Uterus (tissue), 4 donors: ENCODE results near the gene MBTPS1. TPM values are rescaled to one million over a fixed set of nuclear protein-coding genes. Genes with fewer than 3 reads are reported as not detected.
"Not testable (repeated sequence)": the region's sequence is repeated elsewhere in the genome, so short reads cannot be mapped to it uniquely, and the experiment has no call there.

Experiments
- DNase-seq, 2 donors: peaks; one replicate each; pipeline ENCODE4 v3.0.0-alpha.2; 2019 to 2020
- H3K27ac ChIP-seq, 2 donors: fragments of 200-600 bp; sonication (generic); 1 replicate in 1 of 2; 2 replicates in 1 of 2; pipeline ENCODE4 v1.5.1; 2016 to 2018
- H3K27me3 ChIP-seq, 2 donors: fragments of 200-600 bp; sonication (generic); one replicate each; pipeline ENCODE4 v1.5.1; 2018 to 2019; ENCODE audit warnings: control low read depth in 1 of 2
- H3K36me3 ChIP-seq, 2 donors: fragments of 200-600 bp; sonication (generic); one replicate each; pipeline ENCODE4 v1.5.1; 2019; ENCODE audit warnings: control low read depth in 1 of 2
- H3K4me1 ChIP-seq, 2 donors: fragments of 200-600 bp; sonication (generic); one replicate each; pipeline ENCODE4 v1.5.1; 2018 to 2019; ENCODE audit warnings: control low read depth in 1 of 2
- H3K4me3 ChIP-seq, 2 donors: fragments of 200-600 bp; sonication (generic); 1 replicate in 1 of 2; 2 replicates in 1 of 2; pipeline ENCODE4 v1.5.1; 2018 to 2019; ENCODE audit warnings: mild to moderate bottlenecking in 1 of 2
- H3K9me3 ChIP-seq, 2 donors: fragments of 200-600 bp; sonication (generic); one replicate each; pipeline ENCODE4 v1.5.1; 2019; ENCODE audit warnings: control low read depth in 1 of 2
- CTCF ChIP-seq, 4 experiments: fragments of 200-600 bp in 2 of 4; fragments of 450-650 bp in 2 of 4; sonication (generic) in 2 of 4; IDR thresholded peaks; one replicate each; pipeline ENCODE4 v1.5.1; 2016 to 2019; ENCODE audit warnings: antibody characterized with exemption in 4 of 4, mild to moderate bottlenecking in 2 of 4, moderate library complexity in 1 of 4
- POLR2A ChIP-seq, 2 donors: fragments of 450-650 bp; IDR thresholded peaks; one replicate each; pipeline ENCODE4 v1.6.1; 2016; ENCODE audit warnings: antibody characterized with exemption in 2 of 2, mild to moderate bottlenecking in 1 of 2, moderate library complexity in 1 of 2
- intact Hi-C: fragments of 100-400 bp; cut with DNase I; formaldehyde crosslinking; loops from one replicate; pipeline ENCODE4 v1.15.1; 2023; ENCODE audit warnings: low total_unique reads
- total RNA-seq, 4 donors: library from RNA; depleted of rRNA in 3 of 4; stranded (reverse); fragments of >200 nt in 3 of 4; gene quantifications; one replicate each; pipeline versions ENCODE4 v1.1.0 to v1.2.4, GENCODE V29; 2014 to 2023
- donor health status: DM: yes; HTN: yes; CAD: no.

Gene MBTPS1
- total RNA-seq, 4 donors from 2014 or later: 63.0 to 162 (median 112) TPM

GRCh38 chr16:84124257-84125073 lies 7.7 kb upstream of the MBTPS1 start:
- H3K27me3 ChIP-seq: no peaks in the 10 kb centered on the region
- intact Hi-C loops: no loop called here
- no peaks in the 10 kb centered on the region for H3K9me3 ChIP-seq
- no peaks in the 10 kb centered on the region for H3K4me1 ChIP-seq
- H3K4me3 ChIP-seq: no peak overlapping the region
- TF ChIP-seq POLR2A (IDR thresholded peaks at IDR 0.05) (no peak), CTCF (IDR thresholded peaks at IDR 0.05) (no peak)
- DNase-seq: no peak
- H3K36me3 ChIP-seq: no peaks in the 10 kb centered on the region
- no peak overlapping the region for H3K27ac ChIP-seq

GRCh38 chr16:84121007-84121406 lies 4.3 kb upstream of the MBTPS1 start:
- intact Hi-C loops: no loop called here
- TF ChIP-seq POLR2A (IDR thresholded peaks at IDR 0.05): no peak
- no peak for TF ChIP-seq CTCF (IDR thresholded peaks at IDR 0.05)
- Histone ChIP-seq H3K4me3 (no peak overlapping the region), H3K9me3 (no peaks in the 10 kb centered on the region), H3K27ac (no peak overlapping the region), H3K27me3 (no peaks in the 10 kb centered on the region), H3K4me1 (no peaks in the 10 kb centered on the region), H3K36me3 (no peaks in the 10 kb centered on the region)
- no peak for DNase-seq

GRCh38 chr16:84120023-84120422 lies 3.3 kb upstream of the MBTPS1 start:
- Histone ChIP-seq H3K4me1 (peaks cover 0 to 7% of the 10 kb centered on the region in 2 donors), H3K9me3 (no peaks in the 10 kb centered on the region), H3K36me3 (no peaks in the 10 kb centered on the region), H3K27ac (no peak overlapping the region), H3K4me3 (no peak overlapping the region), H3K27me3 (no peaks in the 10 kb centered on the region)
- TF ChIP-seq POLR2A (IDR thresholded peaks at IDR 0.05): no peak
- no peak for DNase-seq
- intact Hi-C loops: no loop called here

- intact Hi-C loops: no loop called here
- Histone ChIP-seq H3K36me3 (no peaks in the 10 kb centered on the region), H3K4me1 (peaks cover 0 to 7% of the 10 kb centered on the region in 2 donors), H3K9me3 (no peaks in the 10 kb centered on the region), H3K4me3 (no peak overlapping the region), H3K27ac (no peak overlapping the region), H3K27me3 (no peaks in the 10 kb centered on the region)
- TF ChIP-seq POLR2A (IDR thresholded peaks at IDR 0.05): no peak
- no peak for TF ChIP-seq CTCF (IDR thresholded peaks at IDR 0.05)
- no peak for DNase-seq
Observed at GRCh38 chr16:84119368-84119767, 2.6 kb upstream of the MBTPS1 start.

- intact Hi-C loops, H3K27me3 ChIP-seq, H3K9me3 ChIP-seq, DNase-seq, H3K4me3 ChIP-seq, H3K4me1 ChIP-seq, H3K27ac ChIP-seq, H3K36me3 ChIP-seq: not testable (repeated sequence)
Observed at GRCh38 chr16:84118315-84118714, 1.6 kb upstream of the MBTPS1 start.

GRCh38 chr16:84117494-84117843 lies 727 bp upstream of the MBTPS1 start:
- Histone ChIP-seq H3K4me1 (peaks cover 0 to 7% of the 10 kb centered on the region in 2 donors), H3K9me3 (no peaks in the 10 kb centered on the region), H3K4me3 (peak overlapping the region; percentile 69 to 99), H3K36me3 (no peaks in the 10 kb centered on the region), H3K27ac (peak overlapping the region; percentile 83 to 89), H3K27me3 (no peaks in the 10 kb centered on the region)
- TF ChIP-seq CTCF (IDR thresholded peaks at IDR 0.05) (no peak), POLR2A (IDR thresholded peaks at IDR 0.05) (no peak)
- intact Hi-C loops: no loop called here
- no peak for DNase-seq
